K562 (cell line): ENCODE data around the gene EFCC1. TPM values are rescaled to one million over a fixed set of nuclear protein-coding genes. Genes with fewer than 3 reads are reported as not detected.

Experiments
- polyA plus RNA-seq, 8 experiments: library from polyadenylated mRNA; depleted of rRNA in 4 of 8; stranded (reverse) in 5 of 8; unstranded in 3 of 8; fragments of >200 nt; fragmentation: Nextera tagmentation in 2 of 8; fragmentation: Illumina TruSeq in 1 of 8; extraction: Ambion mirVana in 2 of 8; extraction: Trizol in 1 of 8; gene quantifications; 2 replicates each; pipeline versions ENCODE4 v1.2.1 to v1.2.3, GENCODE V29; 2011 to 2014; ENCODE audit warnings: inconsistent platforms in 1 of 8, missing spikeins in 1 of 8
- total RNA-seq, 7 experiments: library from RNA; depleted of rRNA in 6 of 7; stranded (reverse); fragments of >200 nt in 6 of 7; fragmentation: Illumina TruSeq in 2 of 7; extraction: Trizol in 2 of 7; gene quantifications; 2 replicates each; pipeline versions ENCODE4 v1.2.1 to v1.2.3, GENCODE V29; 2011 to 2021; ENCODE audit warnings: low replicate concordance in 1 of 7
- TF ChIP-seq, protein P1 (sequence below), 2 experiments: fragments of 450-650 bp; formaldehyde crosslinking in 1 of 2; IDR thresholded peaks; 2 replicates each; pipeline versions ENCODE4 v1.4.0 to v1.6.1; 2014 to 2020; ENCODE audit warnings: mild to moderate bottlenecking in 2 of 2, borderline replicate concordance in 1 of 2, low read depth in 1 of 2

The EFCC1 gene
- total and polyA plus RNA-seq, 9 of the 15 experiments (the other 6 are each of a cell fraction or from before 2014, with no cell fraction given): not detected

- TF ChIP-seq, protein P1, sequence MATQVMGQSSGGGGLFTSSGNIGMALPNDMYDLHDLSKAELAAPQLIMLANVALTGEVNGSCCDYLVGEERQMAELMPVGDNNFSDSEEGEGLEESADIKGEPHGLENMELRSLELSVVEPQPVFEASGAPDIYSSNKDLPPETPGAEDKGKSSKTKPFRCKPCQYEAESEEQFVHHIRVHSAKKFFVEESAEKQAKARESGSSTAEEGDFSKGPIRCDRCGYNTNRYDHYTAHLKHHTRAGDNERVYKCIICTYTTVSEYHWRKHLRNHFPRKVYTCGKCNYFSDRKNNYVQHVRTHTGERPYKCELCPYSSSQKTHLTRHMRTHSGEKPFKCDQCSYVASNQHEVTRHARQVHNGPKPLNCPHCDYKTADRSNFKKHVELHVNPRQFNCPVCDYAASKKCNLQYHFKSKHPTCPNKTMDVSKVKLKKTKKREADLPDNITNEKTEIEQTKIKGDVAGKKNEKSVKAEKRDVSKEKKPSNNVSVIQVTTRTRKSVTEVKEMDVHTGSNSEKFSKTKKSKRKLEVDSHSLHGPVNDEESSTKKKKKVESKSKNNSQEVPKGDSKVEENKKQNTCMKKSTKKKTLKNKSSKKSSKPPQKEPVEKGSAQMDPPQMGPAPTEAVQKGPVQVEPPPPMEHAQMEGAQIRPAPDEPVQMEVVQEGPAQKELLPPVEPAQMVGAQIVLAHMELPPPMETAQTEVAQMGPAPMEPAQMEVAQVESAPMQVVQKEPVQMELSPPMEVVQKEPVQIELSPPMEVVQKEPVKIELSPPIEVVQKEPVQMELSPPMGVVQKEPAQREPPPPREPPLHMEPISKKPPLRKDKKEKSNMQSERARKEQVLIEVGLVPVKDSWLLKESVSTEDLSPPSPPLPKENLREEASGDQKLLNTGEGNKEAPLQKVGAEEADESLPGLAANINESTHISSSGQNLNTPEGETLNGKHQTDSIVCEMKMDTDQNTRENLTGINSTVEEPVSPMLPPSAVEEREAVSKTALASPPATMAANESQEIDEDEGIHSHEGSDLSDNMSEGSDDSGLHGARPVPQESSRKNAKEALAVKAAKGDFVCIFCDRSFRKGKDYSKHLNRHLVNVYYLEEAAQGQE (IDR thresholded peaks at IDR 0.05; ENCODE audit: borderline replicate concordance): no peak
- TF ChIP-seq, protein P1 (CRISPR knock-in tag; IDR thresholded peaks at IDR 0.05; ENCODE audit: low read depth): no peak
These were observed 2.5 kb downstream of the EFCC1 start (continued) for GRCh38 chr3:129003578-129004112.
